B cell (primary cell): ENCODE results near the gene GDI2. TPM values are rescaled to one million over a fixed set of nuclear protein-coding genes. Genes with fewer than 3 reads are reported as not detected.

Experiments used
- ATAC-seq: fragments of 200-7000 bp; cut with Tn5 transposase; one replicate; pipeline ENCODE4 v1.10.0; 2021; ENCODE audit warnings: low read depth, mild to moderate bottlenecking, moderate number of reproducible peaks, moderate library complexity
- CTCF ChIA-PET: fragments of 350-600 bp; sonication (Branson Sonifier 250); formaldehyde crosslinking; loops from one replicate; lab custom pipeline; 2021; ENCODE audit warnings: antibody characterized with exemption, inconsistent platforms; lab: Charles Lee
- POLR2A ChIA-PET: fragments of 350-600 bp; sonication (Branson Sonifier 250); formaldehyde crosslinking; loops from one replicate; lab custom pipeline; 2021; ENCODE audit warnings: antibody characterized with exemption; lab: Charles Lee
- DNase-seq: peaks from one replicate; pipeline ENCODE4 v3.0.0; 2013
- H2AFZ ChIP-seq: 2 replicates; pipeline ENCODE4 v1.6.1; 2012; ENCODE audit warnings: mild to moderate bottlenecking, low read depth, low read length; ENCODE audit not compliant: insufficient read depth, poor library complexity, severe bottlenecking
- H3K27ac ChIP-seq, 2 donors: 1 replicate in 1 of 2; 2 replicates in 1 of 2; pipeline ENCODE4 v1.5.1; 2012 to 2013; ENCODE audit warnings: low read length in 2 of 2, mild to moderate bottlenecking in 2 of 2, moderate library complexity in 1 of 2
- H3K27me3 ChIP-seq, 4 experiments: fragments of 200-600 bp in 1 of 4; sonication (generic) in 1 of 4; replicated peaks in 1 of 4; 1 replicate in 2 of 4; 2 replicates in 2 of 4; pipeline versions ENCODE4 v1.6.1 to v1.7.0; 2013 to 2016; ENCODE audit warnings: low read length in 3 of 4, mild to moderate bottlenecking in 2 of 4, mixed read lengths in 1 of 4, moderate library complexity in 1 of 4; ENCODE audit not compliant: insufficient read depth in 4 of 4, control insufficient read depth in 3 of 4; ENCODE audit errors: control extremely low read depth in 1 of 4
- H3K36me3 ChIP-seq, 2 experiments: replicated peaks in 1 of 2; 1 replicate in 1 of 2; 2 replicates in 1 of 2; pipeline versions ENCODE4 v1.6.1 to v1.7.1; 2013; ENCODE audit warnings: low read length in 1 of 2; ENCODE audit not compliant: insufficient read depth in 2 of 2, control insufficient read depth in 1 of 2; ENCODE audit errors: control extremely low read depth in 1 of 2, extremely low read depth in 1 of 2
- H3K4me1 ChIP-seq, 2 donors: fragments of 200-600 bp in 1 of 2; sonication (generic) in 1 of 2; 1 replicate in 1 of 2; 2 replicates in 1 of 2; pipeline versions ENCODE4 v1.5.1 to v1.6.1; 2013 to 2017; ENCODE audit warnings: low read length in 2 of 2; ENCODE audit not compliant: control insufficient read depth in 2 of 2, insufficient read depth in 2 of 2
- H3K4me2 ChIP-seq: replicated peaks from 2 replicates; pipeline ENCODE3; 2012; ENCODE audit warnings: mild to moderate bottlenecking, low read depth, low read length; ENCODE audit not compliant: poor library complexity, severe bottlenecking
- H3K4me3 ChIP-seq, 5 experiments: fragments of 200-600 bp in 1 of 5; sonication (generic) in 1 of 5; 1 replicate in 3 of 5; 2 replicates in 2 of 5; pipeline versions ENCODE4 v1.5.1 to v1.7.0; 2011 to 2016; ENCODE audit warnings: low read length in 4 of 5, mild to moderate bottlenecking in 4 of 5, low read depth in 2 of 5, control low read depth in 1 of 5, moderate library complexity in 1 of 5; ENCODE audit not compliant: insufficient read depth in 1 of 5; ENCODE audit errors: control extremely low read depth in 1 of 5, extremely low read depth in 1 of 5
- H3K79me2 ChIP-seq: fragments of 200-600 bp; sonication (generic); one replicate; pipeline ENCODE4 v1.6.0; 2016; ENCODE audit warnings: low read length; ENCODE audit not compliant: control insufficient read depth, insufficient read depth
- H3K9ac ChIP-seq: fragments of 200-600 bp; sonication (generic); 2 replicates; pipeline ENCODE4 v1.6.1; 2017; ENCODE audit warnings: mild to moderate bottlenecking, low read length, moderate library complexity
- H3K9me3 ChIP-seq, 3 donors: one replicate each; pipeline versions ENCODE4 v1.6.1 to v1.7.1; 2013; ENCODE audit warnings: low read length in 2 of 3; ENCODE audit not compliant: control insufficient read depth in 2 of 3, insufficient read depth in 1 of 3; ENCODE audit errors: control extremely low read depth in 1 of 3
- H4K20me1 ChIP-seq: 2 replicates; pipeline ENCODE4 v1.6.0; 2012; ENCODE audit warnings: mild to moderate bottlenecking, low read length; ENCODE audit not compliant: insufficient read depth, control insufficient read depth, poor library complexity, severe bottlenecking
- H3K27ac Mint-ChIP-seq: one replicate; pipeline ENCODE4 v1.8.0; 2021; ENCODE audit warnings: mixed read lengths
- H3K27me3 Mint-ChIP-seq: one replicate; pipeline ENCODE4 v1.8.0; 2021; ENCODE audit warnings: mixed read lengths
- H3K4me1 Mint-ChIP-seq: one replicate; pipeline ENCODE4 v1.8.0; 2021; ENCODE audit warnings: mixed read lengths
- H3K4me3 Mint-ChIP-seq: one replicate; pipeline ENCODE4 v1.8.0; 2021; ENCODE audit warnings: mixed read lengths
- H3K9me3 Mint-ChIP-seq: one replicate; pipeline ENCODE4 v1.8.0; 2022; ENCODE audit warnings: mixed read lengths; ENCODE audit not compliant: insufficient read depth
- CTCF ChIP-seq: fragments of 200-600 bp; IDR thresholded peaks from one replicate; pipeline ENCODE4 v1.8.0; 2022; ENCODE audit warnings: antibody characterized with exemption, mild to moderate bottlenecking
- EZH2 ChIP-seq: IDR thresholded peaks from 2 replicates; pipeline ENCODE4 v1.6.1; 2012; ENCODE audit warnings: borderline replicate concordance, low read depth, mild to moderate bottlenecking, moderate library complexity, low read length; ENCODE audit not compliant: insufficient read depth, poor library complexity, severe bottlenecking
- WGBS: methylation state at CpG from one replicate; pipeline ENCODE4 v1.1.5; 2013; ENCODE audit warnings: missing lambda C conversion rate; ENCODE audit not compliant: insufficient coverage; 5-methylcytosine and 5-hydroxymethylcytosine counted together
- intact Hi-C: fragments of 100-400 bp; cut with micrococcal nuclease; formaldehyde crosslinking; loops from one replicate; pipeline ENCODE4 v1.10.0; 2022
- polyA plus RNA-seq: library from polyadenylated mRNA; depleted of rRNA; stranded (reverse); fragments of >200 nt; gene quantifications from 2 replicates; pipeline ENCODE4 v1.2.3, GENCODE V29; 2012
- total RNA-seq, 2 donors: library from RNA; stranded (reverse); fragments of 120-200 nt in 1 of 2; gene quantifications; 1 replicate in 1 of 2; 2 replicates in 1 of 2; pipeline versions ENCODE4 v1.2.3 to v1.2.4, GENCODE V29; 2013 to 2022

Gene GDI2
- total and polyA plus RNA-seq, 2 donors (not counting 1 experiment from before 2014, with no cell fraction given) = 91.1 to 187 TPM

GRCh38 chr10:5862360-5862961 lies 49.2 kb upstream of the GDI2 start:
- H3K9ac ChIP-seq = peak overlapping the region; percentile 29
- H3K79me2 ChIP-seq = no peaks in the 10 kb centered on the region
- DNase-seq (peak; percentile 52), ATAC-seq (peak; percentile 81)
- ChIA-PET CTCF (interaction anchor here (0.6 to 1.8 kb wide), 7 partner anchors 9 to 305 kb away, joined by 3 to 6 read pairs (median 4); no protein-coding TSS in a partner anchor), POLR2A (interaction anchor here (0.8 to 1.2 kb wide), 5 partner anchors 8 to 44 kb away, joined by 3 to 6 read pairs (median 3); no protein-coding TSS in a partner anchor)
- H3K27ac ChIP-seq = peak overlapping the region; percentile 47 to 51
- 44% methylated on average over 7 of the region's 7 CpGs for WGBS
- peak overlapping the region; percentile 56 for H2AFZ ChIP-seq
- Mint-ChIP-seq H3K27me3 (no peaks in the 10 kb centered on the region), H3K27ac (peak overlapping the region; percentile 94), H3K4me3 (peak overlapping the region; percentile 81), H3K4me1 (peaks cover 44% of the 10 kb centered on the region), H3K9me3 (no peaks in the 10 kb centered on the region)
- peaks cover 19 to 34% of the 10 kb centered on the region in 2 donors for H3K4me1 ChIP-seq
- H3K4me3 ChIP-seq = peak overlapping the region in 3 of 5 experiments; percentile 9 to 44 (median 35)
- peaks cover 0 to 4% (median 0%) of the 10 kb centered on the region in 3 donors for H3K9me3 ChIP-seq
- no peaks in the 10 kb centered on the region for H3K27me3 ChIP-seq
- no peaks in the 10 kb centered on the region for H3K36me3 ChIP-seq
- intact Hi-C loops = loop anchor here (1.0 kb wide), 1 partner anchor 10 kb away; no protein-coding TSS in a partner anchor
- TF ChIP-seq EZH2 = no peak
- no peak for TF ChIP-seq CTCF
- peak overlapping the region; percentile 44 for H3K4me2 ChIP-seq
- no peaks in the 10 kb centered on the region for H4K20me1 ChIP-seq

GRCh38 chr10:5860066-5860465 lies 46.8 kb upstream of the GDI2 start:
- H3K9ac ChIP-seq = no peak overlapping the region
- peaks cover 5 to 18% of the 10 kb centered on the region in 2 donors for H3K4me1 ChIP-seq
- DNase-seq = no peak
- H3K79me2 ChIP-seq = no peaks in the 10 kb centered on the region
- TF ChIP-seq EZH2 (no peak), CTCF (no peak)
- H3K27me3 Mint-ChIP-seq = no peaks in the 10 kb centered on the region
- H3K27me3 ChIP-seq = no peaks in the 10 kb centered on the region
- H2AFZ ChIP-seq = no peak overlapping the region
- POLR2A ChIA-PET = interaction anchor here (0.6 kb wide), 2 partner anchors 9 to 15 kb away, joined by 3 read pairs; no protein-coding TSS in a partner anchor
- intact Hi-C loops = no loop called here
- no peak overlapping the region for H3K4me3 Mint-ChIP-seq
- H3K4me2 ChIP-seq = no peak overlapping the region
- H3K9me3 ChIP-seq = peaks cover 0 to 4% (median 0%) of the 10 kb centered on the region in 3 donors
- H3K27ac Mint-ChIP-seq = no peak overlapping the region
- H3K9me3 Mint-ChIP-seq = no peaks in the 10 kb centered on the region
- H4K20me1 ChIP-seq = no peaks in the 10 kb centered on the region
- no peak overlapping the region for H3K4me3 ChIP-seq
- no peak overlapping the region for H3K27ac ChIP-seq
- no peaks in the 10 kb centered on the region for H3K36me3 ChIP-seq
- no peak for ATAC-seq
- 98% methylated on average over 7 of the region's 7 CpGs for whole genome bisulfite sequencing
- H3K4me1 Mint-ChIP-seq = peaks cover 30% of the 10 kb centered on the region
- CTCF ChIA-PET = no interaction called here
